ENCODE results near the gene FILIP1L.

FILIP1L gene

DNA sequence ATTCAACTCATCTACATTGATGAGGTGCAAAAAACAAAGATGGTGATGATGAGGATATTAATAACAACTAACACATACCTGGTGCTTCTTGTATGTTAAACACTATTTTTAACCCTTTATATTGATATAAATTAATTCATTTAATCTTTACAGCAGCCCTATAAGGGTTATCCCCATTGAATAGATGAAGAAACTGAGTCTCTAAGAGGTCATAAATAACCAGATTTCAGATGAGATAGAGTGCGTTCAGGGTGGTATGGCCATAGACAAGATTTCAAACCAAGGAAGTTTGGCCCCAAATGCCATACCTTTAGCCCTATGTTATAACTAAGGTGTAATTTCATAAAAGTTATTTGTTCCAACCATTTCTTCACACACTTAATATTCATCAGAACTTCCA is 214.1 kb downstream of the FILIP1L start:
- Histone ChIP-seq H3K27ac (ENCODE audit: low read length) (no peak overlapping the region), H3K4me3 (ENCODE audit: low read length) (no peak overlapping the region), H4K20me1 (ENCODE audit: insufficient read depth, low read length) (no peaks in the 10 kb centered on the region), H3K4me2 (ENCODE audit: low read depth, low read length) (no peak overlapping the region), H3K4me1 (ENCODE audit: low read length) (0 out of 2 replicates have a peak, but pooled peaks cover 4% of the 10 kb centered on the region), H3F3A (ENCODE audit: insufficient read depth, low read length) (no peaks in the 10 kb centered on the region), H3K9me2 (replicated peaks; ENCODE audit: insufficient read depth, low read length) (no peaks in the 10 kb centered on the region), H3K36me3 (replicated peaks; ENCODE audit: insufficient read depth, low read length) (no peaks in the 10 kb centered on the region), H3K79me2 (ENCODE audit: low read length) (no peaks in the 10 kb centered on the region), H2AFZ (ENCODE audit: low read length) (no peak overlapping the region), H3K9ac (ENCODE audit: low read length) (no peak overlapping the region), H3K27me3 (replicated peaks; ENCODE audit: insufficient read depth, low read length) (no peaks in the 10 kb centered on the region), H3K9me3 (replicated peaks; ENCODE audit: insufficient read depth, low read length) (no peaks in the 10 kb centered on the region)
- TF ChIP-seq EZH2phosphoT487 (IDR thresholded peaks at IDR 0.05; ENCODE audit: low read length) (no peak), EZH2 (optimal IDR thresholded peaks at IDR 0.05; ENCODE audit: low read depth, low read length) (no peak)
- TF ChIP-seq, protein P1, sequence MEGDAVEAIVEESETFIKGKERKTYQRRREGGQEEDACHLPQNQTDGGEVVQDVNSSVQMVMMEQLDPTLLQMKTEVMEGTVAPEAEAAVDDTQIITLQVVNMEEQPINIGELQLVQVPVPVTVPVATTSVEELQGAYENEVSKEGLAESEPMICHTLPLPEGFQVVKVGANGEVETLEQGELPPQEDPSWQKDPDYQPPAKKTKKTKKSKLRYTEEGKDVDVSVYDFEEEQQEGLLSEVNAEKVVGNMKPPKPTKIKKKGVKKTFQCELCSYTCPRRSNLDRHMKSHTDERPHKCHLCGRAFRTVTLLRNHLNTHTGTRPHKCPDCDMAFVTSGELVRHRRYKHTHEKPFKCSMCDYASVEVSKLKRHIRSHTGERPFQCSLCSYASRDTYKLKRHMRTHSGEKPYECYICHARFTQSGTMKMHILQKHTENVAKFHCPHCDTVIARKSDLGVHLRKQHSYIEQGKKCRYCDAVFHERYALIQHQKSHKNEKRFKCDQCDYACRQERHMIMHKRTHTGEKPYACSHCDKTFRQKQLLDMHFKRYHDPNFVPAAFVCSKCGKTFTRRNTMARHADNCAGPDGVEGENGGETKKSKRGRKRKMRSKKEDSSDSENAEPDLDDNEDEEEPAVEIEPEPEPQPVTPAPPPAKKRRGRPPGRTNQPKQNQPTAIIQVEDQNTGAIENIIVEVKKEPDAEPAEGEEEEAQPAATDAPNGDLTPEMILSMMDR (IDR thresholded peaks at IDR 0.05; ENCODE audit: low read length), result no peak
- DNase-seq, result no peak

DNA sequence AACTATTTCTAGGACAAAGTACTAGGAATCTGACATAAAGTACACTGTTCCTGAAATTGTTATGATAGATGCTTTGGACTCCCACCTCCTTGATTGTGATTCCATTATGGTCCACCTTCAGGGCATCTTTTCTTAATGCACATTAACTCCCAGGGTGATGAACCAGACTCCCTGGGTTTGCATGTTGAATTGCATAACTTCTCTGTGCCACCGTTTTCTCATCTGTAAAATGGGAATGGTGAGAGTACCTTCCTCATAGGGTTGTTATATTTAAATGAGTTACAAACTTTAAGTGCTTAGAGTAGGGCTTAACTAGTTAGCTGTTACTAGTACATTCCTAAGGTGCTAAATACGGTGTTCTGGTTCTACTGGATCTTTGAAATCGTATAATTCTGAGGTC is 214.7 kb downstream of the FILIP1L start:
- Histone ChIP-seq H2AFZ (ENCODE audit: low read length) (no peak overlapping the region), H3F3A (ENCODE audit: insufficient read depth, low read length) (no peaks in the 10 kb centered on the region), H3K4me3 (ENCODE audit: low read length) (no peak overlapping the region)

DNA sequence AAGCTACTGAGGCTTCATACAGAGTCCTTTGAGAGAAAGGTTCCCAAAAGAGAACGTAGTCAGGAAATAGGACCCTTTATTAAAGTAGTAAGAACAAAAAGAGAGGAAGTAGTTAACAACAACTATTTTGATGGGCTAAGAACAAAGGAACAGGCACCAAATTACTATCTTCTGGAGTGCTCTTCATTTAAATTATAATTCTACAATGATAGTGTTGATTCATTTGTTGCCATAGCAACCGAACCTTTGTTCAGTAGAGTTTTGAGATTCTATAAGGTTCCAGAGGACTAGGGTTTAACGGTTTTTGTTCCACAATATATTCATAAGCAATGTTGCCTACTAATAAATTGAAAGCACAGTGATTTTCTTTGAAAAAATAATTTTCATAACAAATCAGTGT is 217.8 kb downstream of the FILIP1L start:
- no peak for DNase-seq
- H3K27me3 ChIP-seq (replicated peaks; ENCODE audit: insufficient read depth, low read length), result no peaks in the 10 kb centered on the region
- H3K9me2 ChIP-seq (replicated peaks; ENCODE audit: insufficient read depth, low read length), result no peaks in the 10 kb centered on the region
- H3K4me3 ChIP-seq (ENCODE audit: low read length), result no peak overlapping the region
- no peak overlapping the region for H3K4me2 ChIP-seq (ENCODE audit: low read depth, low read length)
- no peaks in the 10 kb centered on the region for H4K20me1 ChIP-seq (ENCODE audit: insufficient read depth, low read length)
- H3K36me3 ChIP-seq (replicated peaks; ENCODE audit: insufficient read depth, low read length), result no peaks in the 10 kb centered on the region
- no peak overlapping the region for H3K27ac ChIP-seq (ENCODE audit: low read length)
- H3K79me2 ChIP-seq (ENCODE audit: low read length), result no peaks in the 10 kb centered on the region
- no peak overlapping the region for H3K9ac ChIP-seq (ENCODE audit: low read length)
- no peak overlapping the region for H2AFZ ChIP-seq (ENCODE audit: low read length)
- TF ChIP-seq EZH2 (optimal IDR thresholded peaks at IDR 0.05; ENCODE audit: low read depth, low read length) (no peak), EZH2phosphoT487 (IDR thresholded peaks at IDR 0.05; ENCODE audit: low read length) (no peak)
- TF ChIP-seq, protein P1 (IDR thresholded peaks at IDR 0.05; ENCODE audit: low read length), result no peak
- H3K9me3 ChIP-seq (replicated peaks; ENCODE audit: insufficient read depth, low read length), result no peaks in the 10 kb centered on the region
- H3K4me1 ChIP-seq (ENCODE audit: low read length), result no peaks in the 10 kb centered on the region
- no peaks in the 10 kb centered on the region for H3F3A ChIP-seq (ENCODE audit: insufficient read depth, low read length)

More for the DNA sequence above, 214.7 kb downstream of the FILIP1L start:
- H3K27me3 ChIP-seq (replicated peaks; ENCODE audit: insufficient read depth, low read length), result no peaks in the 10 kb centered on the region
- no peaks in the 10 kb centered on the region for H3K9me2 ChIP-seq (replicated peaks; ENCODE audit: insufficient read depth, low read length)
- H4K20me1 ChIP-seq (ENCODE audit: insufficient read depth, low read length), result no peaks in the 10 kb centered on the region
- no peaks in the 10 kb centered on the region for H3K79me2 ChIP-seq (ENCODE audit: low read length)
- H3K9ac ChIP-seq (ENCODE audit: low read length), result no peak overlapping the region
- no peak for TF ChIP-seq EZH2 (optimal IDR thresholded peaks at IDR 0.05; ENCODE audit: low read depth, low read length)
- TF ChIP-seq EZH2phosphoT487 (IDR thresholded peaks at IDR 0.05; ENCODE audit: low read length), result no peak
- TF ChIP-seq, protein P1 (IDR thresholded peaks at IDR 0.05; ENCODE audit: low read length), result no peak
- no peak overlapping the region for H3K4me2 ChIP-seq (ENCODE audit: low read depth, low read length)
- no peaks in the 10 kb centered on the region for H3K36me3 ChIP-seq (replicated peaks; ENCODE audit: insufficient read depth, low read length)
- no peak for DNase-seq
- H3K4me1 ChIP-seq (ENCODE audit: low read length), result 0 out of 2 replicates have a peak, but pooled peaks cover 4% of the 10 kb centered on the region
- no peak overlapping the region for H3K27ac ChIP-seq (ENCODE audit: low read length)
- no peaks in the 10 kb centered on the region for H3K9me3 ChIP-seq (replicated peaks; ENCODE audit: insufficient read depth, low read length)

Data from MM.1S (cell line).